Gastrocnemius medialis (tissue), 4 donors: ENCODE measurements around the gene FRMD4B. TPM values are rescaled to one million over a fixed set of nuclear protein-coding genes. Genes with fewer than 3 reads are reported as not detected.
A peak's percentile ranks its signal among the peaks of the same experiment; 100 is the strongest.

ENCODE experiments used
- ATAC-seq, 2 donors: fragments of 150-250 bp; one replicate each; pipeline ENCODE4 v1.9.1; 2016
- DNase-seq, 2 donors: peaks; one replicate each; pipeline ENCODE4 v3.0.0-alpha.2; 2019
- H3K27ac ChIP-seq, 4 donors: fragments of 200-600 bp; sonication (generic); 1 replicate in 1 of 4; 2 replicates in 3 of 4; pipeline ENCODE4 v1.5.1; 2016 to 2018; ENCODE audit warnings: mild to moderate bottlenecking in 2 of 4, moderate library complexity in 1 of 4
- H3K27me3 ChIP-seq, 3 donors: fragments of 200-600 bp; sonication (generic) in 2 of 3; 1 replicate in 1 of 3; 2 replicates in 2 of 3; pipeline versions ENCODE4 v1.5.1 to v1.6.0; 2016 to 2019; ENCODE audit warnings: mild to moderate bottlenecking in 1 of 3, moderate library complexity in 1 of 3
- H3K36me3 ChIP-seq, 2 donors: fragments of 200-600 bp; sonication (generic) in 1 of 2; one replicate each; pipeline ENCODE4 v1.5.1; 2017 to 2018
- H3K4me1 ChIP-seq, 2 donors: fragments of 200-600 bp; sonication (generic) in 1 of 2; one replicate each; pipeline ENCODE4 v1.5.1; 2016 to 2017; ENCODE audit warnings: mild to moderate bottlenecking in 2 of 2
- H3K4me3 ChIP-seq, 4 donors: fragments of 200-600 bp; sonication (generic) in 3 of 4; 1 replicate in 1 of 4; 2 replicates in 3 of 4; pipeline ENCODE4 v1.5.1; 2016 to 2019; ENCODE audit warnings: mild to moderate bottlenecking in 2 of 4
- H3K9me3 ChIP-seq, 3 donors: fragments of 200-600 bp; sonication (generic) in 2 of 3; 1 replicate in 1 of 3; 2 replicates in 2 of 3; pipeline ENCODE4 v1.5.1; 2016 to 2019
- CTCF ChIP-seq, 5 experiments: fragments of 450-650 bp in 3 of 5; fragments of 200-600 bp in 2 of 5; sonication (generic) in 2 of 5; IDR thresholded peaks in 4 of 5; conservative IDR thresholded peaks in 1 of 5; 1 replicate in 4 of 5; 2 replicates in 1 of 5; pipeline ENCODE4 v1.5.1; 2016 to 2019; ENCODE audit warnings: antibody characterized with exemption in 5 of 5, mild to moderate bottlenecking in 3 of 5, moderate library complexity in 3 of 5
- POLR2A ChIP-seq, 2 donors: fragments of 450-650 bp; IDR thresholded peaks; one replicate each; pipeline ENCODE4 v1.6.1; 2017; ENCODE audit warnings: antibody characterized with exemption in 2 of 2, mild to moderate bottlenecking in 2 of 2, moderate library complexity in 2 of 2
- in situ Hi-C, 4 donors: fragments of 200-750 bp; cut with MboI; loops; one replicate each; pipeline versions ENCODE4 v1.15.0 to v1.8.0; 2017; ENCODE audit warnings: low sequenced_read_pairs in 4 of 4
- intact Hi-C: fragments of 100-400 bp; cut with DNase I; formaldehyde crosslinking; loops from one replicate; pipeline ENCODE4 v1.15.1; 2023; ENCODE audit warnings: low total_unique reads
- total RNA-seq, 4 donors: library from RNA; depleted of rRNA; stranded (reverse); fragments of >200 nt; gene quantifications; one replicate each; pipeline versions ENCODE4 v1.1.0 to v1.2.3, GENCODE V29; 2016

FRMD4B gene
- total RNA-seq, 4 donors from 2014 or later, result 0.29 to 3.6 (median 1.7) TPM

- intact Hi-C loops, result no loop called here
- in situ Hi-C loops, result no loop called here
- peak; percentile 26 to 46 for ATAC-seq
These were observed 54.9 kb downstream of the FRMD4B start for GRCh38 chr3:69330891-69331400.

GRCh38 chr3:69329892-69330291 lies 56.0 kb downstream of the FRMD4B start:
- Histone ChIP-seq H3K4me1 (no peaks in the 10 kb centered on the region), H3K27me3 (no peaks in the 10 kb centered on the region), H3K9me3 (no peaks in the 10 kb centered on the region), H3K36me3 (no peaks in the 10 kb centered on the region), H3K4me3 (no peak overlapping the region), H3K27ac (no peak overlapping the region)
- intact Hi-C loops, result no loop called here
- ATAC-seq (no peak), DNase-seq (no peak)
- TF ChIP-seq POLR2A (IDR thresholded peaks at IDR 0.05), result no peak
- no peak for TF ChIP-seq CTCF (IDR thresholded peaks at IDR 0.05 in 4 of 5, conservative IDR thresholded peaks at IDR 0.05 in 1 of 5)
- in situ Hi-C loops, result no loop called here

More at GRCh38 chr3:69330891-69331400, 54.9 kb downstream of the FRMD4B start:
- H3K27ac ChIP-seq, result no peak overlapping the region
- peak in 1 of 2 donors; percentile 6 for DNase-seq
- TF ChIP-seq POLR2A (IDR thresholded peaks at IDR 0.05) (no peak), CTCF (IDR thresholded peaks at IDR 0.05 in 4 of 5, conservative IDR thresholded peaks at IDR 0.05 in 1 of 5) (no peak)
- H3K36me3 ChIP-seq, result no peaks in the 10 kb centered on the region
- no peaks in the 10 kb centered on the region for H3K27me3 ChIP-seq
- H3K9me3 ChIP-seq, result no peaks in the 10 kb centered on the region
- no peaks in the 10 kb centered on the region for H3K4me1 ChIP-seq
- no peak overlapping the region for H3K4me3 ChIP-seq

GRCh38 chr3:69328963-69329302 lies 57.0 kb downstream of the FRMD4B start:
- no peaks in the 10 kb centered on the region for H3K9me3 ChIP-seq
- intact Hi-C loops, result no loop called here
- DNase-seq (no peak), ATAC-seq (no peak)
- no peak overlapping the region for H3K4me3 ChIP-seq
- TF ChIP-seq POLR2A (IDR thresholded peaks at IDR 0.05) (no peak), CTCF (IDR thresholded peaks at IDR 0.05 in 4 of 5, conservative IDR thresholded peaks at IDR 0.05 in 1 of 5) (no peak)
- in situ Hi-C loops, result no loop called here
- no peaks in the 10 kb centered on the region for H3K36me3 ChIP-seq
- H3K27ac ChIP-seq, result no peak overlapping the region
- H3K27me3 ChIP-seq, result no peaks in the 10 kb centered on the region
- no peaks in the 10 kb centered on the region for H3K4me1 ChIP-seq

GRCh38 chr3:69328103-69328962 lies 57.6 kb downstream of the FRMD4B start:
- in situ Hi-C loops, result no loop called here
- intact Hi-C loops, result no loop called here
- ATAC-seq, result no peak
- no peaks in the 10 kb centered on the region for H3K9me3 ChIP-seq
- H3K27ac ChIP-seq, result no peak overlapping the region
- no peaks in the 10 kb centered on the region for H3K36me3 ChIP-seq
- TF ChIP-seq CTCF (IDR thresholded peaks at IDR 0.05 in 4 of 5, conservative IDR thresholded peaks at IDR 0.05 in 1 of 5) (no peak), POLR2A (IDR thresholded peaks at IDR 0.05) (no peak)
- no peak overlapping the region for H3K4me3 ChIP-seq
- H3K4me1 ChIP-seq, result no peaks in the 10 kb centered on the region
- H3K27me3 ChIP-seq, result no peaks in the 10 kb centered on the region
- no peak for DNase-seq
